ENCODE data around the gene PHAF1. TPM values are rescaled to one million over a fixed set of nuclear protein-coding genes. Genes with fewer than 3 reads are reported as not detected.

The PHAF1 gene
- total RNA-seq, 8 experiments from 2014 or later = 10.4 to 18.8 (median 14.9) TPM

GRCh38 chr16:67183627-67184452, 74.1 kb downstream of the PHAF1 start, which contains the start of gene MATCAP1:
MATCAP1 (minus strand) TSS chr16:67183963; CDS start chr16:67180610, 3,353 bp downstream.
- WGBS, 10 experiments = 0% methylated on average over 3 to 37 of the region's 77 CpGs; no CpG with 5 or more reads in 7 of the 10 experiments
- H3K4me1 ChIP-seq (replicated peaks in 1 of 2) = peaks cover 15 to 21% of the 10 kb centered on the region in 2 donors
- H3K27ac ChIP-seq = peak within 1 kb of the TSS; percentile 99
- peak within 1 kb of the TSS; percentile 81 to 92 (median 86) for H3K4me3 ChIP-seq
- ATAC-seq (replicated peaks in 6 of 8) = peak; percentile 81 to 88 (median 86)
- in situ Hi-C loops (cut with MboI; ENCODE audit: low pct_unique_long_range_greater_than_20kb in 2 of 9, low sequenced_read_pairs in 9 of 9, unreplicated experiment in 9 of 9) = no loop called here

- peak overlapping the region; percentile 99 for H3K27ac ChIP-seq
Measured at GRCh38 chr16:67184453-67184994, 74.8 kb downstream of the PHAF1 start.

GRCh38 chr16:67184995-67185650, 75.4 kb downstream of the PHAF1 start:
- WGBS, 10 experiments = 0 to 19% (median 2%) methylated on average over 1 to 6 of the region's 43 CpGs; no CpG with 5 or more reads in 6 of the 10 experiments
- in situ Hi-C loops (cut with MboI; ENCODE audit: low pct_unique_long_range_greater_than_20kb in 2 of 9, low sequenced_read_pairs in 9 of 9, unreplicated experiment in 9 of 9) = no loop called here
- peak; percentile 12 to 50 (median 26) for ATAC-seq (replicated peaks in 6 of 8)
- Histone ChIP-seq H3K4me3 (peak overlapping the region in 4 of 5 donors; percentile 81 to 92 (median 86)), H3K27ac (peak overlapping the region; percentile 99), H3K4me1 (replicated peaks in 1 of 2) (peaks cover 15 to 21% of the 10 kb centered on the region in 2 donors)

More at GRCh38 chr16:67184453-67184994, 74.8 kb downstream of the PHAF1 start:
- peak in 7 of 8 experiments; percentile 2 to 39 (median 31) for ATAC-seq (replicated peaks in 6 of 8)
- H3K4me1 ChIP-seq (replicated peaks in 1 of 2) = peaks cover 15 to 21% of the 10 kb centered on the region in 2 donors
- peak overlapping the region; percentile 81 to 92 (median 86) for H3K4me3 ChIP-seq
- 0 to 9% (median 7%) methylated on average over 4 to 11 of the region's 59 CpGs; no CpG with 5 or more reads in 6 of the 10 experiments for WGBS, 10 experiments
- in situ Hi-C loops (cut with MboI; ENCODE audit: low pct_unique_long_range_greater_than_20kb in 2 of 9, low sequenced_read_pairs in 9 of 9, unreplicated experiment in 9 of 9) = no loop called here

GRCh38 chr16:67185651-67186134, 76.0 kb downstream of the PHAF1 start:
- H3K27ac ChIP-seq = no peak overlapping the region
- in situ Hi-C loops (cut with MboI; ENCODE audit: low pct_unique_long_range_greater_than_20kb in 2 of 9, low sequenced_read_pairs in 9 of 9, unreplicated experiment in 9 of 9) = no loop called here
- H3K4me3 ChIP-seq = peak overlapping the region in 2 of 5 donors; percentile 86
- no peak for ATAC-seq (replicated peaks in 6 of 8)
- 0 to 33% (median 17%) methylated on average over 1 to 9 of the region's 12 CpGs; no CpG with 5 or more reads in 1 of the 10 experiments for WGBS, 10 experiments
- peaks cover 19 to 21% of the 10 kb centered on the region in 2 donors for H3K4me1 ChIP-seq (replicated peaks in 1 of 2)

- no peak overlapping the region for H3K27ac ChIP-seq
- H3K4me1 ChIP-seq (replicated peaks in 1 of 2) = peaks cover 19% of the 10 kb centered on the region in 2 donors
- ATAC-seq (replicated peaks in 6 of 8) = no peak
- 20 to 59% (median 52%) methylated on average over 2 to 3 of the region's 5 CpGs; no CpG with 5 or more reads in 7 of the 10 experiments for WGBS, 10 experiments
- no peak overlapping the region for H3K4me3 ChIP-seq
- in situ Hi-C loops (cut with MboI; ENCODE audit: low pct_unique_long_range_greater_than_20kb in 2 of 9, low sequenced_read_pairs in 9 of 9, unreplicated experiment in 9 of 9) = no loop called here
Measured at GRCh38 chr16:67186550-67186950, 76.8 kb downstream of the PHAF1 start.

GRCh38 chr16:67187175-67187890, 77.6 kb downstream of the PHAF1 start:
- 53 to 86% (median 60%) methylated on average over 1 to 8 of the region's 26 CpGs; no CpG with 5 or more reads in 7 of the 10 experiments for WGBS, 10 experiments
- ATAC-seq (replicated peaks in 6 of 8) = no peak
- H3K4me3 ChIP-seq = no peak overlapping the region
- in situ Hi-C loops (cut with MboI; ENCODE audit: low pct_unique_long_range_greater_than_20kb in 2 of 9, low sequenced_read_pairs in 9 of 9, unreplicated experiment in 9 of 9) = no loop called here
- H3K4me1 ChIP-seq (replicated peaks in 1 of 2) = peaks cover 14 to 17% of the 10 kb centered on the region in 2 donors
- H3K27ac ChIP-seq = no peak overlapping the region

- no peak for ATAC-seq (replicated peaks in 6 of 8)
- no peak overlapping the region for H3K27ac ChIP-seq
- H3K4me1 ChIP-seq (replicated peaks in 1 of 2) = peaks cover 14 to 15% of the 10 kb centered on the region in 2 donors
- in situ Hi-C loops (cut with MboI; ENCODE audit: low pct_unique_long_range_greater_than_20kb in 2 of 9, low sequenced_read_pairs in 9 of 9, unreplicated experiment in 9 of 9) = no loop called here
- WGBS, 10 experiments = 40 to 93% (median 55%) methylated on average over 1 to 3 of the region's 4 CpGs; no CpG with 5 or more reads in 5 of the 10 experiments
- H3K4me3 ChIP-seq = no peak overlapping the region
Measured at GRCh38 chr16:67188323-67188722, 78.6 kb downstream of the PHAF1 start.

GRCh38 chr16:67188798-67189197, 79.1 kb downstream of the PHAF1 start:
- Histone ChIP-seq H3K4me3 (no peak overlapping the region), H3K4me1 (replicated peaks in 1 of 2) (peaks cover 17 to 18% of the 10 kb centered on the region in 2 donors), H3K27ac (no peak overlapping the region)
- 80 to 96% (median 85%) methylated on average over 1 to 10 of the region's 15 CpGs; no CpG with 5 or more reads in 5 of the 10 experiments for WGBS, 10 experiments
- in situ Hi-C loops (cut with MboI; ENCODE audit: low pct_unique_long_range_greater_than_20kb in 2 of 9, low sequenced_read_pairs in 9 of 9, unreplicated experiment in 9 of 9) = no loop called here
- ATAC-seq (replicated peaks in 6 of 8) = no peak

GRCh38 chr16:67190041-67190440, 80.3 kb downstream of the PHAF1 start, which contains the start of gene EXOC3L1:
EXOC3L1 (minus strand) TSS chr16:67190136; CDS start chr16:67189676, 460 bp downstream.
- in situ Hi-C loops (cut with MboI; ENCODE audit: low pct_unique_long_range_greater_than_20kb in 2 of 9, low sequenced_read_pairs in 9 of 9, unreplicated experiment in 9 of 9) = no loop called here
- no peak within 1 kb of the TSS for H3K27ac ChIP-seq
- no peak for ATAC-seq (replicated peaks in 6 of 8)
- H3K4me3 ChIP-seq = no peak within 1 kb of the TSS
- WGBS, 10 experiments = 80% methylated on average over 1 of the region's 6 CpGs; no CpG with 5 or more reads in 9 of the 10 experiments
- H3K4me1 ChIP-seq (replicated peaks in 1 of 2) = peaks cover 16 to 17% of the 10 kb centered on the region in 2 donors

GRCh38 chr16:67190448-67191399, 81.0 kb downstream of the PHAF1 start:
- 20 to 100% (median 79%) methylated on average over 1 to 10 of the region's 13 CpGs; no CpG with 5 or more reads in 1 of the 10 experiments for WGBS, 10 experiments
- Histone ChIP-seq H3K4me1 (replicated peaks in 1 of 2) (peaks cover 15 to 16% of the 10 kb centered on the region in 2 donors), H3K27ac (no peak overlapping the region), H3K4me3 (no peak overlapping the region)
- in situ Hi-C loops (cut with MboI; ENCODE audit: low pct_unique_long_range_greater_than_20kb in 2 of 9, low sequenced_read_pairs in 9 of 9, unreplicated experiment in 9 of 9) = no loop called here
- ATAC-seq (replicated peaks in 6 of 8) = no peak

GRCh38 chr16:67191411-67191994, 81.8 kb downstream of the PHAF1 start:
- peak in 1 of 8 experiments; percentile 33 for ATAC-seq (replicated peaks in 6 of 8)
- 18 to 81% (median 63%) methylated on average over 2 to 9 of the region's 9 CpGs; no CpG with 5 or more reads in 1 of the 10 experiments for WGBS, 10 experiments
- H3K27ac ChIP-seq = no peak overlapping the region
- in situ Hi-C loops (cut with MboI; ENCODE audit: low pct_unique_long_range_greater_than_20kb in 2 of 9, low sequenced_read_pairs in 9 of 9, unreplicated experiment in 9 of 9) = no loop called here
- H3K4me3 ChIP-seq = peak overlapping the region; percentile 79 to 98 (median 89)
- peaks cover 12 to 16% of the 10 kb centered on the region in 2 donors for H3K4me1 ChIP-seq (replicated peaks in 1 of 2)

All from motor neuron (in vitro differentiated cells).